HG02870 (cell line): ENCODE results near the gene ACD.
"Not testable (repeated sequence)": the region's sequence is repeated elsewhere in the genome, so short reads cannot be mapped to it uniquely, and the experiment has no call there.

Experiments used
- ATAC-seq: cut with Tn5 transposase; IDR thresholded peaks from one replicate; pipeline ENCODE4 v1.9.1; 2021; ENCODE audit warnings: mild to moderate bottlenecking, moderate library complexity; ENCODE audit not compliant: unreplicated experiment

Gene ACD

GRCh38 chr16:67659675-67660563 lies at the start of gene ACD:
TSS of gene ACD (minus strand) at chr16:67660260. CDS start at chr16:67660220, 40 bp downstream.
- ATAC-seq, result peak; percentile 44

GRCh38 chr16:67709050-67709449 lies 49.0 kb upstream of the ACD start:
- no peak for ATAC-seq

GRCh38 chr16:67708368-67708771 lies 48.3 kb upstream of the ACD start:
- no peak for ATAC-seq

- ATAC-seq, result no peak
Observed at GRCh38 chr16:67707790-67708189, 47.7 kb upstream of the ACD start.

GRCh38 chr16:67707210-67707609 lies 47.1 kb upstream of the ACD start:
- no peak for ATAC-seq

GRCh38 chr16:67704110-67704509 lies 44.0 kb upstream of the ACD start:
- no peak for ATAC-seq

- no peak for ATAC-seq
Observed at GRCh38 chr16:67703626-67704025, 43.6 kb upstream of the ACD start.

- no peak for ATAC-seq
Observed at GRCh38 chr16:67702130-67702529, 42.1 kb upstream of the ACD start.

GRCh38 chr16:67701420-67701819 lies 41.4 kb upstream of the ACD start:
- ATAC-seq, result no peak

GRCh38 chr16:67699265-67699664 lies 39.2 kb upstream of the ACD start:
- no peak for ATAC-seq

- ATAC-seq, result no peak
Observed at GRCh38 chr16:67697422-67698185, 37.5 kb upstream of the ACD start.

- ATAC-seq, result no peak
Observed at GRCh38 chr16:67694611-67695010, 34.6 kb upstream of the ACD start.

- ATAC-seq, result not testable (repeated sequence)
Observed at GRCh38 chr16:67693517-67694285, 33.6 kb upstream of the ACD start.

GRCh38 chr16:67685388-67686112 lies 25.5 kb upstream of the ACD start:
- no peak for ATAC-seq

GRCh38 chr16:67683767-67684166 lies 23.7 kb upstream of the ACD start:
- ATAC-seq, result no peak

GRCh38 chr16:67679935-67680897 lies 20.2 kb upstream of the ACD start:
- no peak for ATAC-seq

GRCh38 chr16:67678354-67679023 lies 18.4 kb upstream of the ACD start:
- ATAC-seq, result no peak

GRCh38 chr16:67677712-67678111 lies 17.7 kb upstream of the ACD start:
- ATAC-seq, result no peak

- ATAC-seq, result no peak
Observed at GRCh38 chr16:67676939-67677338, 16.9 kb upstream of the ACD start.
